ENCODE data around the gene NCK2. TPM values are rescaled to one million over a fixed set of nuclear protein-coding genes. Genes with fewer than 3 reads are reported as not detected.
A peak's percentile ranks its signal among the peaks of the same experiment; 100 is the strongest.

NCK2 gene
- total RNA-seq, 4 donors from 2014 or later, result 55.4 to 90.5 (median 62.5) TPM

GRCh38 chr2:105934467-105934866 lies 189.8 kb downstream of the NCK2 start:
- intact Hi-C loops (cut with DNase I), result no loop called here
- H3K27me3 ChIP-seq, result no peaks in the 10 kb centered on the region
- no peaks in the 10 kb centered on the region for H3K36me3 ChIP-seq
- no peak overlapping the region for H3K4me3 ChIP-seq
- peak overlapping the region in 1 of 4 donors; percentile 27 for H3K27ac ChIP-seq
- no peaks in the 10 kb centered on the region for H3K9me3 ChIP-seq
- 17 to 31% methylated on average over 6 to 7 of the region's 7 CpGs for WGBS, 2 donors
- H3K4me1 ChIP-seq, result peaks cover 0 to 21% (median 14%) of the 10 kb centered on the region in 3 donors
- TF ChIP-seq POLR2A (IDR thresholded peaks at IDR 0.05), result no peak
- TF ChIP-seq CTCF (IDR thresholded peaks at IDR 0.05), result no peak
- no peak for DNase-seq

GRCh38 chr2:105935063-105935462 lies 190.4 kb downstream of the NCK2 start:
- Histone ChIP-seq H3K27me3 (no peaks in the 10 kb centered on the region), H3K9me3 (no peaks in the 10 kb centered on the region), H3K27ac (no peak overlapping the region), H3K4me1 (peaks cover 0 to 21% (median 14%) of the 10 kb centered on the region in 3 donors), H3K4me3 (no peak overlapping the region), H3K36me3 (no peaks in the 10 kb centered on the region)
- intact Hi-C loops (cut with DNase I), result no loop called here
- no peak for TF ChIP-seq POLR2A (IDR thresholded peaks at IDR 0.05)
- no peak for TF ChIP-seq CTCF (IDR thresholded peaks at IDR 0.05)
- no peak for DNase-seq
- WGBS, 2 donors, result 28 to 44% methylated on average over 3 of the region's 3 CpGs

GRCh38 chr2:105936954-105937353 lies 192.2 kb downstream of the NCK2 start:
- Histone ChIP-seq H3K4me3 (no peak overlapping the region), H3K27me3 (no peaks in the 10 kb centered on the region), H3K27ac (no peak overlapping the region), H3K4me1 (peaks cover 0 to 21% (median 14%) of the 10 kb centered on the region in 3 donors), H3K36me3 (no peaks in the 10 kb centered on the region), H3K9me3 (no peaks in the 10 kb centered on the region)
- 73 to 84% methylated on average over 6 of the region's 6 CpGs for WGBS, 2 donors
- TF ChIP-seq POLR2A (IDR thresholded peaks at IDR 0.05), result no peak
- no peak for TF ChIP-seq CTCF (IDR thresholded peaks at IDR 0.05)
- DNase-seq, result no peak
- intact Hi-C loops (cut with DNase I), result no loop called here

GRCh38 chr2:105937498-105938097 lies 192.9 kb downstream of the NCK2 start:
- no peak for DNase-seq
- no peaks in the 10 kb centered on the region for H3K27me3 ChIP-seq
- H3K9me3 ChIP-seq, result no peaks in the 10 kb centered on the region
- intact Hi-C loops (cut with DNase I), result no loop called here
- no peaks in the 10 kb centered on the region for H3K36me3 ChIP-seq
- H3K27ac ChIP-seq, result no peak overlapping the region
- TF ChIP-seq POLR2A (IDR thresholded peaks at IDR 0.05), result no peak
- TF ChIP-seq CTCF (IDR thresholded peaks at IDR 0.05), result no peak
- H3K4me3 ChIP-seq, result no peak overlapping the region
- 93 to 100% methylated on average over 2 to 4 of the region's 6 CpGs for WGBS, 2 donors
- H3K4me1 ChIP-seq, result peaks cover 0 to 21% (median 14%) of the 10 kb centered on the region in 3 donors

All from esophagus squamous epithelium (tissue), 5 donors.